ENCODE measurements around the gene C2orf49.

DNA sequence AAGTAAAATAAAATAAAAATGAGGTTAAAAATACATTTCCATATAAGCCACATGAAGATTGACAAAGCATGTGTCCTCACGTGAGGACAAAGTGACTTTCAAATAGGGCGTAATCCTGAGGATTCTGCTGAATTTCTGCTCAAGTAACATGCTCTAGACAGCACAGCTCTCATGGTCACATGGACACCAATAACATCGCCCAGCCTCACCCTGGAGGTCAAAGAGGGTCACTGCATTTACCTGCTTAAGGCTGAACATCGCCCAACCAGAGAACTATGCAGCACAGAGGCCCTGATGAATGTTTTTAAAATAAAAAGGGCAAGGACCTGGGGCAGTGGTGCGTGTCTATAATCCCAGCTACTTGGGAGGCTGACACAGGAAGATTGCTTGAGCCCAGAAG lies 38.0 kb upstream of the C2orf49 start:
- TF ChIP-seq EZH2 (IDR thresholded peaks at IDR 0.05; ENCODE audit: borderline replicate concordance, low read depth, low read length, severe bottlenecking), result no peak
- TF ChIP-seq, protein P1, sequence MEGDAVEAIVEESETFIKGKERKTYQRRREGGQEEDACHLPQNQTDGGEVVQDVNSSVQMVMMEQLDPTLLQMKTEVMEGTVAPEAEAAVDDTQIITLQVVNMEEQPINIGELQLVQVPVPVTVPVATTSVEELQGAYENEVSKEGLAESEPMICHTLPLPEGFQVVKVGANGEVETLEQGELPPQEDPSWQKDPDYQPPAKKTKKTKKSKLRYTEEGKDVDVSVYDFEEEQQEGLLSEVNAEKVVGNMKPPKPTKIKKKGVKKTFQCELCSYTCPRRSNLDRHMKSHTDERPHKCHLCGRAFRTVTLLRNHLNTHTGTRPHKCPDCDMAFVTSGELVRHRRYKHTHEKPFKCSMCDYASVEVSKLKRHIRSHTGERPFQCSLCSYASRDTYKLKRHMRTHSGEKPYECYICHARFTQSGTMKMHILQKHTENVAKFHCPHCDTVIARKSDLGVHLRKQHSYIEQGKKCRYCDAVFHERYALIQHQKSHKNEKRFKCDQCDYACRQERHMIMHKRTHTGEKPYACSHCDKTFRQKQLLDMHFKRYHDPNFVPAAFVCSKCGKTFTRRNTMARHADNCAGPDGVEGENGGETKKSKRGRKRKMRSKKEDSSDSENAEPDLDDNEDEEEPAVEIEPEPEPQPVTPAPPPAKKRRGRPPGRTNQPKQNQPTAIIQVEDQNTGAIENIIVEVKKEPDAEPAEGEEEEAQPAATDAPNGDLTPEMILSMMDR (IDR thresholded peaks at IDR 0.05; ENCODE audit: borderline replicate concordance, extremely low read depth, low read length, poor library complexity, severe bottlenecking), result no peak

Measured in DND-41 (cell line).